Stimulated activated CD8-positive, alpha-beta memory T cell treated with anti-CD3 and anti-CD28 coated beads, Interleukin-12 subunit alpha, Interleukin-12 subunit beta, amount 100 ng/mL, for 24 hours (primary cell): ENCODE data around the gene HNRNPK.

Experiments used
- DNase-seq: peaks from one replicate; pipeline ENCODE4 v3.0.0-alpha.2; 2020; ENCODE audit errors: extremely low read depth

HNRNPK gene

DNA sequence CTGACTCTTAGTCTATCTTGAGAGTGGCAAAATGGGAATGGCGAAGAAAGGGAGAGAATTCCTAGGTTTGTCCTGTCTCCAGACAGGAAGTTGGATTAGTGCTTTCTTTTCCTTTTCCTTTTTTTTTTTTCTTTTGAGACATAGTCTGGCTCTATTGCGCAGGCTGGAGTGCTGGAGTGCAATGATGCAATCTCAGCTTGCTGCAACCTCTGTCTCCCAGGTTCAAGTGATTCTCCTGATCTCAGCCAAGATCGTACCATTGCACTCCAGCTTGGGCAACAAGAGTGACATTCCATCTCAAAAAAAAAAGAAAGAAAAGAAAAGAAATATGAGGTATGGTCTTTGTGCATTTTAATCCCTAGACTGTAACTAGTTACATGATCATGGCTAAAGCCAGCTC, 46.2 kb downstream of the HNRNPK start:
- no peak for DNase-seq

DNA sequence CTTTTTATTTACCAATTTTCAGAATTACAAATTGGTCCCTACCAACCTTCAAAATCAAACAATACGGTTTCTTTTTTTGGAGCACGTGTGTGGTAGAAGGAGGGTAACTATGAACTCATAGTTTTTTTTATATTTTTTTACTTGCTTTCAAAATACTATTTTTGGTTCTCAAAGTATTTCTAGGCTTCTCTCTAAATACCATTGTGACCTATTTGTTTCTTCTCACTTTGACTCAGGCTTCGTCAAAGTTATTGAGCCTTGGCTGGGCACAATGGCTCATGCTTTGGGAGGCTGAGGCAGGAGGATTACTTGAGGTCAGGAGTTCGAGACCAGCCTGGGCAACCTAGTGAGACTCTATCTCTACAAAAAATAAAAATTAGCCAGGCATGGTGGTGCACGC, 47.2 kb downstream of the HNRNPK start:
- no peak for DNase-seq

DNA sequence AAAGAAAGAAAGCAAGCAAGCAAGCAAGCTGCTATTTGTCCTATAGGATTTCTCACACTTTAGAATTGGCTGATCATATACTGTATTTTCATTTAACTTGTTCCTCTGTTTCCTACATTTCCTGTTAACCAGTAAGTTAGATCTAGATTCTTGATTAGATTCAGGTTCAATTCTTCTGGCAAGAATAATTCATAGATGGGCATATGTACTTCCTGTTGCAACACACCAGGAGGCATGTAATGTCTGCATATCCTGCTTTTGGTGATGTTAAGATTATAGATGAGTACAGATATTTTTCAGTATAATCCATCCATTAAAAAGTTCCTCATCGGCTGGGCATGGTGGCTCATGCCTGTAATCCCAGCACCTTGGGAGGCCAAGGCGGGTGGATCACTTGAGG, 48.0 kb downstream of the HNRNPK start:
- no peak for DNase-seq

DNA sequence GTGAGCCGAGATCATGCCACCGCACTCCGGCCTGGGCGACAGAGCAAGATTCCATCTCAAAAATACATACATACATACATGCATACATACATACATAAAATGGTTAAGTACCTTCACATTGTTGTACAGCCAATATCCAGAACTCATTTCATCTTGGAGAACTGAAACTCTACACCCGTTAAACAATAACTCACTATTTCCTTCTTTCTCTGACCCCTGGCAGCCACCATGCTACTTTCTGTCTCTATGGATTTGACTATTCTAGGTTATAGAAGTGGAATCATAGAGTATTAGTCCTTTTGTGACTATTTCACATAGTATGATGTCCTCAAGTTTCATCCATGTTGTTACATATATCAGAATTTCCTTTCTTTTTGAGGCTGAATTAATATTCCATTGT, 49.1 kb downstream of the HNRNPK start:
- DNase-seq = no peak

DNA sequence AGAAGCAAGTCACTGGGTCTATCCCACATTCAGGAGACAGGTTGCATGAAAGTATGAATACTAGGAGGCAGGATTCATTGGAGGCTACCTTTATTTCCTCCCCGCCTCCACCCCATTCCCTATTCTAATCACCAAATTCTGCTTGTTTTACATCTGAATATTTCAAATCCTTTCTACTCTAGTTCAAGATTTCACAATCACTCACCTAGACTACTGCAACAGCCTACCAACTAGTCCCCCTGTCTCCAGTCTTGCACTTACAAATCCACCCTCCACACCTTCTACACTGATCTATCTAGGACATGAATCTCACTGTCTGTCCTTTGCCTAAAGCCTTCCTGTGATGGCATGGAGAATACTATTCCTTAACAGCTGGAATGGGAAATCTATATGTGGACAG, 52.4 kb downstream of the HNRNPK start:
- DNase-seq = no peak

DNA sequence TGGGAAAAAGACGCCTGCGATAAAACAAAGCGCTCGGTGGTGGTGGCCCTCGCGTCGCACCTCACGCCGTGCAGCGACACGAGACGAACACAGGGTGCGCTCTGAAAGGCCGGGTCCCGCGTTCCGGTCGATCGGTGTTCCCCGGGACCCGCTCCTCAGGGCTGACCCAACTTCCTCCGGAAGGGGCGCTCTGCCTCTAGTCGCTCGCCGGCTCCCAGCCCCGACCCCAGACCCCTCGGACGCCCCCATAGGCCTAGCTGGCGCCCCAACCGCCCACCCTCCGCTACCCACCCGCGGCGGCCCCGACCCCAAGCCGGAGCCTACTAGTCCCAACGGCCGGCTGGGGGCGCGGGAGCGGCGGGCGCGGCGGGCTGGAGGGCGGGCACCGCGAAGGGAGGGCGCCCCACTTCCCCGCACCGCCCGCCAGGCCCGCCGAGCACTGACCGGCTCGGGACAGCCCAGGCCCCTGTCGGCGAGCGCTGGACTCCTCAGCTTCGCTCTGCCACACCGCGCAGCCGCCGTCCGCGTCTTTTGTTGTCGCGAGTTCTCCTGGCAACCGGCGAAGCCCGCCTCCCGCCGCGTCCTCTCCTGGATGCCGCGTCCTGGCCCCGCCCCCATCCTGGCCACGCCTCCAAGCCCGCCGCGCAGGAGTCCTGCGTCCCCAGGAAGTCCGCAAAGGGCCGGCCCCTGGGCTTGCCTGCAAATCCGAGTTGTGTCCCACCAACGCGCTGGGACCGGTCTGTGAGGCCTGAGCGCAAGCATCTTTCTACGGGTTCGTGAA, 58.9 kb downstream of the HNRNPK start, which contains the start of gene KIF27:
Gene KIF27, minus strand, starts transcription at position 506 of the 781 bp plus-strand sequence. CDS start 5,841 bp downstream, outside the sequence.
- peak; percentile 95 for DNase-seq

DNA sequence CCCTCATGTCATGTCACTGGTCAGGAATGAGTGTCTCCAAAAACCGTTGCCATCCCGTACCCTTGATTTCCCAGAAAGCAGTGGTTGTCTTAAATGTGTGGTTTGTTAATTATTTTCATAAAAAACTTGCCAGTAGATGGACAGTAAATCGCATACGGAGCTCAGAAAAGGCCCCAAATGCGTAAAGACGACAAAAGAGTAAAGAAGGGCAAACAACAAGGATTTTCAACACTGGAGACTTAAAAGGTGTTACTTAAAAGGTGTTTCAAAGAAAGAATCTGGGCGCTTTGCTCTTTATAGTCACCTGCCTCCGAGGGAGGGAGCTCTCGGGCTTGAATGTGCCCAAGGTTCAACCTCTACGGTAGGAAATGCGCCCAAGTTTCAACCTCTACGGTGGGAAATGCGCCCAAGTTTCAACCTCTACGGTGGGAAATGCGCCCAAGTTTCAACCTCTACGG, 59.5 kb downstream of the HNRNPK start:
- no peak for DNase-seq

DNA sequence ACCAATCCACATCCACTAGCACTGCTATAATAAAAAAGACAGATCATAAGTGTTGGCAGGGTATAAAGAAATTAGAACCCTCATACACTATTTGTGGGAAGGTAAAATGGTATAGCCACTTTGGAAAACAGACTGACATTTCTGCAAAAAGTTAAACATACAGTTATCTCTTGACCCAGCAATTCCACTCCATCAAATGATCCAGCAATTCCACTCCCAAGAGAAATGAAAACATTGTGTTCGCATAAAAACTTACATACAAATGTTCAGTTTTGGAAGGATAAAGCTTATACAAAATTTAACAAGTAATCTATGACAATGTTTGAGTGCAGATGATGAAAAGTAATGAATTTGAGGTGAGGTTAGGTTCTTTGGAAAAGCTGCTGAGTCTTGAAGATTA, 60.9 kb downstream of the HNRNPK start:
- no peak for DNase-seq
